K562 (cell line): Measurements from ENCODE around the gene PHKG2. TPM values are rescaled to one million over a fixed set of nuclear protein-coding genes. Genes with fewer than 3 reads are reported as not detected.
A peak's percentile ranks its signal among the peaks of the same experiment; 100 is the strongest.

Experiments used
- BACH1 ChIP-seq: fragments of 200-800 bp; sonication (Bioruptor generic); IDR thresholded peaks from 2 replicates; pipeline ENCODE4 v1.6.1; 2016; ENCODE audit warnings: missing genetic modification characterization, missing compliant biosample characterization
- BRF1 ChIP-seq: IDR thresholded peaks from 3 replicates; pipeline ENCODE4 v1.6.1; 2011; ENCODE audit warnings: borderline replicate concordance, mild to moderate bottlenecking; ENCODE audit not compliant: insufficient read length; ENCODE audit errors: extremely low read depth
- CBX5 ChIP-seq: IDR thresholded peaks from 2 replicates; pipeline ENCODE4 v1.6.1; 2014; ENCODE audit warnings: low read depth, borderline replicate concordance
- CHD1 ChIP-seq: fragments of 200-600 bp; sonication (generic); IDR thresholded peaks from one replicate; pipeline ENCODE4 v1.6.1; 2012; ENCODE audit warnings: mild to moderate bottlenecking, moderate library complexity, low read length, inconsistent platforms
- DNMT1 ChIP-seq: fragments of 450-650 bp; IDR thresholded peaks from 2 replicates; pipeline ENCODE4 v1.6.1; 2016; ENCODE audit warnings: antibody characterized with exemption, mild to moderate bottlenecking
- EGR1 ChIP-seq: fragments of 450-650 bp; conservative IDR thresholded peaks from 2 replicates; pipeline ENCODE4 v1.6.1; 2017; ENCODE audit warnings: mild to moderate bottlenecking
- FOXJ2 ChIP-seq: fragments of 200-800 bp; sonication (Bioruptor generic); IDR thresholded peaks from 2 replicates; pipeline ENCODE4 v1.6.1; 2016; ENCODE audit warnings: missing genetic modification characterization, missing compliant biosample characterization
- FUS ChIP-seq: fragments of 200-400 bp; formaldehyde crosslinking; optimal IDR thresholded peaks from 2 replicates; pipeline ENCODE3; 2017; ENCODE audit warnings: low read depth, low read length
- MIER1 ChIP-seq: fragments of 450-650 bp; IDR thresholded peaks from 2 replicates; pipeline ENCODE4 v1.6.1; 2016; ENCODE audit warnings: antibody characterized with exemption, mild to moderate bottlenecking, low read depth
- PKNOX1 ChIP-seq: fragments of 450-650 bp; IDR thresholded peaks from 2 replicates; pipeline ENCODE4 v1.6.1; 2016
- SRSF7 ChIP-seq: fragments of 200-400 bp; formaldehyde crosslinking; optimal IDR thresholded peaks from 2 replicates; pipeline ENCODE3; 2017; ENCODE audit warnings: mild to moderate bottlenecking, low read depth, low read length
- TGIF2 ChIP-seq: sonication (generic); formaldehyde crosslinking; IDR thresholded peaks from 2 replicates; pipeline ENCODE4 v1.8.1; 2022; ENCODE audit warnings: mild to moderate bottlenecking, missing genetic modification reagents, moderate library complexity
- TRIM25 ChIP-seq: fragments of 450-650 bp; IDR thresholded peaks from 2 replicates; pipeline ENCODE4 v1.7.0; 2016; ENCODE audit warnings: borderline replicate concordance
- ZNF124 ChIP-seq: sonication (generic); formaldehyde crosslinking; IDR thresholded peaks from 2 replicates; pipeline ENCODE4 v1.8.1; 2022; ENCODE audit warnings: missing genetic modification reagents
- ZNF23 ChIP-seq: fragments of 250-450 bp; sonication (Bioruptor Pico); IDR thresholded peaks from 2 replicates; pipeline ENCODE4 v1.4.0; 2020; ENCODE audit warnings: mild to moderate bottlenecking
- polyA plus RNA-seq, 8 experiments: library from polyadenylated mRNA; depleted of rRNA in 4 of 8; stranded (reverse) in 5 of 8; unstranded in 3 of 8; fragments of >200 nt; fragmentation: Nextera tagmentation in 2 of 8; fragmentation: Illumina TruSeq in 1 of 8; extraction: Ambion mirVana in 2 of 8; extraction: Trizol in 1 of 8; gene quantifications; 2 replicates each; pipeline versions ENCODE4 v1.2.1 to v1.2.3, GENCODE V29; 2011 to 2014; ENCODE audit warnings: inconsistent platforms in 1 of 8, missing spikeins in 1 of 8
- total RNA-seq, 7 experiments: library from RNA; depleted of rRNA in 6 of 7; stranded (reverse); fragments of >200 nt in 6 of 7; fragmentation: Illumina TruSeq in 2 of 7; extraction: Trizol in 2 of 7; gene quantifications; 2 replicates each; pipeline versions ENCODE4 v1.2.1 to v1.2.3, GENCODE V29; 2011 to 2021; ENCODE audit warnings: low replicate concordance in 1 of 7

The PHKG2 gene
- total and polyA plus RNA-seq, 9 of the 15 experiments (the other 6 are each of a cell fraction or from before 2014, with no cell fraction given): 5.8 to 54.2 (median 30.7) TPM

- TF ChIP-seq SRSF7 (no peak), TRIM25 (no peak), CBX5 (no peak), CHD1 (no peak), DNMT1 (no peak; the same call in 1 of the 2 replicates), PKNOX1 (no peak), FOXJ2 (tag) (no peak), BACH1 (tag) (no peak), EGR1 (no peak), MIER1 (no peak), ZNF23 (CRISPR knock-in tag) (no peak), ZNF124 (CRISPR knock-in tag) (no peak), BRF1 (no peak), TGIF2 (CRISPR knock-in tag) (0 out of 2 replicates have a peak, but pooled peaks have one; percentile 75), FUS (no peak)
These were observed 26.8 kb downstream of the PHKG2 start (continued) for GRCh38 chr16:30775131-30775391.
